Sciatic nerve (tissue), 2 donors: ENCODE results near the gene URGCP. TPM values are rescaled to one million over a fixed set of nuclear protein-coding genes. Genes with fewer than 3 reads are reported as not detected.
A peak's percentile ranks its signal among the peaks of the same experiment; 100 is the strongest.

Experiments used
- ATAC-seq: fragments of 200-7000 bp; cut with Tn5 transposase; one replicate; pipeline ENCODE4 v1.9.1; 2020; ENCODE audit warnings: mild to moderate bottlenecking, moderate library complexity
- DNase-seq: peaks from one replicate; pipeline ENCODE4 v3.0.0-alpha.2; 2020; ENCODE audit warnings: low spot score
- intact Hi-C: fragments of 100-400 bp; cut with DNase I; formaldehyde crosslinking; loops from one replicate; pipeline ENCODE4 v1.14.2; 2022
- total RNA-seq: library from RNA; stranded (reverse); fragmentation: NEBNext Ultra II Directional; extraction: Animal tissue kit (Norgen Biotek cat#: 25700); gene quantifications from one replicate; pipeline ENCODE4 v1.2.1, GENCODE V29; 2021
- donor health status: DM: no; HTN: no; CAD: no.
- donor health status: DM: no; HTN: no; CAD: no.

The URGCP gene
- total RNA-seq, 1 donor from 2014 or later: 42.8 TPM

DNA sequence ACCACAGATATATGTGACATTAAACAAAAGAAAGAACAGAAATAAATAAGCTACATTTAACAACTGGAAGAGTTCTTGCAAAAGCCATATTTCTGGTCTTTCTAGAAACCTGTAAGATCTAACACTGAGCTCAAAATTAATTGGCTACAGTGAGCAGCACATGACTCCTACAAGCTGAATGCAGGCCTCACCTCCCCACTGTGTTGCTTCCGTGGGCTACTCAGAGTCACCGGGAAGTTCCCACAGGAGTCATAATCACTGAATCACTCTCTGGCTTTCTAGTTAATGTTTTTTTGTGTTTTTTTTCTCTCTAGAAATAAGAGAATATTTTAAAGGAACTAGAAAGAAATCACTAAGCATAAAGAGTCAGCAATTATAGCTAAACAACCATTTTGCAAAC lies 26.9 kb downstream of the URGCP start:
- no peak for DNase-seq
- intact Hi-C loops: no loop called here
- no peak for ATAC-seq

DNA sequence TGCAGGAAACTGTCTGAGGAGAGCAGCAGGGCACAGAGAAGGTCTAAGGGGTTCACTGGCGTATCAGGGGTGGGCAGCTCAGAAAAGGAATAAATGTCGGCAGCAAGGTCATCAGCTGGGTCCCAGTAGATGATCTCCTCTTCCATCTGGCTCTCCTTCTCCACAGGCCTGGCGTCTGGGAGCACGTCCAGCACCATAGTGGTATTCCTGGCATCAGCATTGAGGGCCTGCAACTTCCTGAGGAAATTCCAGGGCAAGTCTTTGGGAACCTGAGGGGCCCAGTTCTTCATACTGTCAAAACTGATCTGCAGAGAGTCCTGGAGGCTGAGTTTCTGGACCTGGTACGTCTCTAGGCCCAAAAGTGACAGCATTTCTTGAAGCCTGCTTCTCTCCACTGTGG lies 27.5 kb downstream of the URGCP start:
- DNase-seq (no peak), ATAC-seq (no peak)
- intact Hi-C loops: no loop called here

DNA sequence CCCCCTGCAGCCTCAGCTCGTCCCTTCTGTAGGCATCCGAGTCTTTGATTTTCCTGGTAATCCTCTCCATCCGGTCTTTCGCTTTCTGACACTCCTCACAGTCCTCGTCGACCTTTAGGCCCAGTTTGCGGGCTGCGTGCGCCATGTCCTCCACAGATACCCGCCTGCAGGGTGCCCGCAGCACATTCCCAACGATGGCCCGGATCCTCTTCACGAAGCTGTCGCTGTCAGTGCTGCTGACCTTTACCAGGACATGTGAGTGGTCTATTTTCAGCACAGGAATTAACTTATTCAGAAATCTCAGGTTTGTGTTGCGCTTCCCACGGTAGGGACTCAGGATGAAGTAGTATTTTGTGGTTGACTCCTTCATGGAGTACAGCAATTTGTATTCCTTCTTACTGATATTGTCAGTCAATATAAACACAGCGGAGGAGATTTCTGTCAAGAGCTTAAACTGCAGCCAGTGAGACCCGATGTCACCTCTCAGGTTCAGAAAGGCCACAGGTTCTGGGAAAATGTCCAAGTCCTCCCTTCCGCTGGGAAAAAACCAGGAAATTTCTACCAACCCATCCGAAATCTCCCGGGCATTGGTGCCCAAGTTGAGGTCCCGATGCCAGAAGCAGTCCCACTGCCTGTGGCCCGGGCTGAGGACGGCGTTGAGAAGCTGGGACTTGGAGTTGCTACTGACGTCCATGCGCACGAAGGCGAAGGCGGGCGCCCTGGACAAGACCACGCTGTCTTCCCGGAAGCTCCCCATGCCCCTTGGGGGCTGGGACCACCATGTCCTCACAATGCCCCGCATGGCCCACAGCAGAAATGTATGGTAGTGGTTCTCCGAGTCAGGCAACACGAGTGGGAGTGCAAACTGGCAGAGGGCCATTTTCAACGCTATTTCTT lies 28.2 kb downstream of the URGCP start:
- intact Hi-C loops: no loop called here
- ATAC-seq (no peak), DNase-seq (no peak)

DNA sequence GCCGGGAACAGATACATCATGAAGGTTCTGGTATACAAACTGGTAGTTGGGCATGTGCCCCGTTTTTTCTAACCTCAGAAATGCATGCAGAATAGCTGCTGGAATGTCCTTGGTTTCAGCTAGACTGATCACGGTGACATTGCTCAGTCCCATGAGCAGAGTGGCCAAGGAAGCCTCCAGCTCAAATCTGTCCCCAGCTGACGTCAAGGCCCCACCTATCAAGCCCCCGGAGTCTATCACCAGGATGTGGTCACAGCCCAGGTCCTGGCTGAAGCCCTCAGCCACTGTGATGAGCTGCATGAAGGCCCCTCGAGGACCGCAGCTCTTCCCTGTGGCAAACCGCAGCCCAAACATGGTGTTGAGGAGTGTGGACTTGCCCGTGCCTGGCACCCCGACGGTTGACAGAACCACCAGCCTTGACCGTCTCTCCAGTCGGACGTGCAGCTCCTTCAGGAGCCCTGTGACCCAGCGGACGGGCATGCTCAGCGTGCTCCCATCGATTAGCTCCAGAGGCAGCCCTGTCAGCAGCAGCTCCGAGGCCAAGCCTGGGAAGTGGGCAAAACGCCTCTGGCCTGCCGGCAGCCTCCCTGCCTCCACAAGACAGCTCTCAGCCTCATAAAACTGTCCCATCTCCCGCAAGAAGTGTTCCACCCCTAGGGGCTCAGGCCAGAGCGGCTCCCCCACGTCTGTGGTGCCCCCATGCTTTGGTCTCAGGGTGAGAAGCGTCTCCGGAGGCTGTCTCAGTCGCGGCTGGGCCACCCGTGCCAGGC lies 29.2 kb downstream of the URGCP start:
- no peak for DNase-seq
- no peak for ATAC-seq
- intact Hi-C loops: no loop called here

GRCh38 chr7:43876241-43876640 lies 30.2 kb downstream of the URGCP start:
- DNase-seq: no peak
- intact Hi-C loops: no loop called here
- no peak for ATAC-seq

DNA sequence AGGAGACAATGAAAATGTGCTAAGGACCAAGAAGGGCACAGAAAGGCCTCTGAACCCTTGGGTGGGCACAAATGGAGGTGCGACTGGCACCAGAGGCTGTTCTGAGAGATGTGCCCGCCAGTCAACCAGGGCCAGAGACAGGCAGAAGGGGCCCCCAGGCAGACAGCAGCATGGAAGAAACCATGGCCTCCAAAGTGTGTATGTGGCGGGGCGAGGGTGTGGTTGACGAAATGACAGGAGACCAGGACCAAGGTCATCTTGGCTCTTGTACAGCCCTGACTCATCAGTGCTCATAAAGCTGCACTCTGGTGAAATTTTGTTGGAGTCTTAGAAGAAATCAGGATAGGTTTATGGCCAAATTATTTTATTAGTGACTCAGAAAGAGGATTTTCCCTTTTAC lies 33.1 kb downstream of the URGCP start:
- peak; percentile 36 for ATAC-seq
- DNase-seq: no peak
- intact Hi-C loops: no loop called here

GRCh38 chr7:43872406-43873110 lies 33.8 kb downstream of the URGCP start:
- peak; percentile 66 for ATAC-seq
- DNase-seq: no peak
- intact Hi-C loops: no loop called here

GRCh38 chr7:43871064-43871463 lies 35.3 kb downstream of the URGCP start:
- no peak for ATAC-seq
- no peak for DNase-seq
- intact Hi-C loops: no loop called here

DNA sequence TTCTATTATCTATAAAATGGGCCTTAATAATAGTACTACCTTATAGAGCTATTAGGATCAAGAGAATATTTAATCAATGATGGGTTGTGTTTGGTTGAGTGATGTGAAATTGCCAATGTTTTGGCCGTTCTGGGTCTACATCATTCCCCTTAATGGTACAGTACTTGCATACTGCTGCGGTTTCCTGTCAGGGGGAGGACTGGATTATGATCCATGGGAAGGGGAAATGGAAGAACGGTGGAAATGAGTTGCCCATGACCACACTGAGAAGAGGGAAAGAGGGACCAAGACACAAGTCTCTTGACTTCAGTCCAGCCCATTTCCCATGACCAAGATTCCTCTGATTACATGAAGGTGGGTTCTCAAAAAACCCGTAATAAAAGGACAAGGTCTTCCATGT lies 36.1 kb downstream of the URGCP start:
- intact Hi-C loops: no loop called here
- DNase-seq (no peak), ATAC-seq (no peak)

- ATAC-seq (peak; percentile 83), DNase-seq (no peak)
- intact Hi-C loops: no loop called here
Measured at GRCh38 chr7:43869867-43870240, 36.5 kb downstream of the URGCP start.

DNA sequence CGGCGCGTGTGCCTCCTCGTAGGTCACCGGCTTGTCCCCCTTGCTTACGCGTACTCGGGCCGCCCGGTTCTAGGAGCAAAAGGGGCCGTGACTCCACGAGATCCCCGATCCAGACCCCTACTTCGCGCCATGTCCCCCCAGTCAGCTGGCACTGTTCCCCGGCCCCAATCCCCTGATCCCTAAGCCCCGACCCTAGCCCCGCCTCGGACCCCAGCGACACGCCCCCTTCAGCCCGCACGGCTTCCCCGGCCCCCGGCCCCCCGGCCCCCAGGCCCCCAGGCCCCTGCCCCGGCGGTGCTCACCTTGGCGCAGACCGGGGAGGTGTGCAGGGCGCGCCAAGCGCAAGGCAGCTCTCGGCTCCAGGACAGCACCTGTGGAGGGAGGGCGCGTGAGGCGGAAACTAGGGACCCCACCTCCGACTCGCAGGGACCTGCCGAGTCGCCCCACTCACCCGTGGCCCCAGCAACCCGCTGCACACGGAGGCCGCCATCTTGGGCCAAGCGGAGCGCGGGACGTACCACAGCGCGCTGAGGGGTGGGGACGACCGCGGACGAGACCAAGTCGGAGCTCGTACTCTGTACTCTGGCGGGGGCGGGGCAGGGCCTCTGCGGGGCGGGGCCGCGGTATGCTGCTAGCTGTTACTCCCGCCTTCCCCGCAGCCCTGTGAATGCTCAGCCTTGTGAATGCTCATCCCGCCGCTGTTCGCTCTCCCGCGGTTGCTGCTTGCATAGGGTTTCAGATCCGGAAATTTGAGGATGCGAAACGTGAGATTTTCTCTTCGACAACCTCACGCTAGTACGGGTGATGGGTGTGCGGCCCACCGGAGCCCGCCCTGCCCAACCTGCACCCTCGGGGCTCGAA lies 37.2 kb downstream of the URGCP start, which contains the start of gene MRPS24:
TSS of gene MRPS24 (minus strand) at position 512 of the 861 bp plus-strand sequence. CDS start at position 490, 22 bp downstream.
- peak; percentile 97 for ATAC-seq
- DNase-seq: peak; percentile 97
- intact Hi-C loops: no loop called here

DNA sequence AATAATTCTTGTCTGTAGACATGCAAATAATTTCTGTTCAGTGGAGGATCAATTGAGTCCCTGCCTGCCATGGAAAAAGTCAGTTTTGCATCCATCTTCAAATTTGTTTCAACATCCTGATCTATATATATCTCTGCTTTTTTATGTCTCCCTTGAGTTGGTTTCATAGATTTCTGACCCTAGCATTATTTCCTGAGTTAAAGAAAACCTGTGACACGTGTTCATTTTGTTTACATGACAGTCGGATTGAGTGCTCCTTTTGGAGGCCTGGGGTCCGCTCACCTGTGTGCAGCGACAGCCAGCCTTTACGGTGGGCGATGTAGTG lies 37.8 kb downstream of the URGCP start:
- intact Hi-C loops: no loop called here
- ATAC-seq (no peak), DNase-seq (no peak)

DNA sequence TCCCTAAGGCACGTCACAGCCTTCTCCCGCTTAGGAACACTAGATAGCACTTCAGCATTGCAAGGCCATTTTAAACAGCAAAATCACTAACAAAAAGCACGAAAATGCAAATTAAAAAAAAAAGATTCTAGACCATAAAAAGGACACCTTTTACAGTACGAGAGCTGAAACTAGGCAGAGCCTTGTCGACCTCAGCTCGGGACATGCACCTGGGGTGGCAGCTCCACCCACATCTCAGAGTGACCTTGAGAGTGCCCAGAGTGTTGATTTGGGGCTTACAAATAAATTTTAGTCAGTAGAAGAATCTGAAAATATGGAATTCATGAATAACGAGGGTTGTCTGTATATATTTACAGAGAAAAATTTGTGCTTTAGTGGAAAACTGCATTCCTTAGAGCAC lies 38.2 kb downstream of the URGCP start:
- intact Hi-C loops: no loop called here
- DNase-seq (no peak), ATAC-seq (no peak)

DNA sequence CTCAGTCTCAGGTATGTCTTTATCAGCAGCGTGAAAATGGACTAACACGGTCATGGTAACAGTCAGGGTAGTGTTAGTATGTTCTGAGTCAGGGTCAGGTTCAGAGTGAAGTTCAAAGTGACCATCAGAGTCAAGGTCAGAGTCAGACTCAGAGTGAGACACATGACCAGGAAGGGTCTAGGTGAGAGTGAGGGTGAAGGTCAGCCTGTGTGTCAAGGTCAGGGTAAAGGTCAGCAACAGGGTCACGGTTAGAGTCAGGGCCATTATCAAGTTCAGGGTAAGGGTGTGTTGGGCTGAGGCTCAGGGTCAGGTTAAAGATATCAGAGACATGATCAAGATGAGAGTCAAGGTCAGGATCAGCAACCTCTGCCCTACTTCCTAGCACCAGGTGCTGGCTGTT lies 41.1 kb downstream of the URGCP start:
- intact Hi-C loops: no loop called here
- DNase-seq (no peak), ATAC-seq (no peak)

- DNase-seq (no peak), ATAC-seq (no peak)
- intact Hi-C loops: no loop called here
Measured at GRCh38 chr7:43864126-43864525, 42.3 kb downstream of the URGCP start.

- DNase-seq: no peak
- intact Hi-C loops: no loop called here
- ATAC-seq: no peak
Measured at GRCh38 chr7:43856996-43857395, 49.4 kb downstream of the URGCP start.

GRCh38 chr7:43856316-43856715 lies 50.1 kb downstream of the URGCP start:
- ATAC-seq (no peak), DNase-seq (no peak)
- intact Hi-C loops: no loop called here

DNA sequence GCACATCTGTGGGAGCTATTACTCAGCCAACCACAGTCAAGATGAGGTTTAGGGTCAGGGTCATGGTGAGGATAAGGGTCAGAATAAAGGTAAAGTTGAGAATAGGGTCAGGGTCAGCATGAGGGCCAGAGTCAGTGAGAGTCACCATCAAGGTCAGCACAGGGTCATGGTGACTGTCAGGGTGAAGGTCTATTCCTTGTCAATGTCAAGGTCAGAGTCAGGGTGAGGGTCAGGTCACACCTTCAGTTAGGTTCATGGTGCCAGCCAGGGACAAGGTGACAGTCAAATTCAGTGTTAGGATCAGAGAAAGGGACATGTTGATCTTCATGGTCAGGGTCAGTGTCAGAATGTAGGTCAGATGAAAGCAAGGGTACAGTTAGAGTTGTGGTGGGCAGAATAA lies 51.2 kb downstream of the URGCP start:
- no peak for DNase-seq
- ATAC-seq: no peak
- intact Hi-C loops: no loop called here

- intact Hi-C loops: no loop called here
- DNase-seq: no peak
- ATAC-seq: no peak
Measured at GRCh38 chr7:43851805-43852204, 54.6 kb downstream of the URGCP start.
